ENCODE measurements around the gene NPPB.

GRCh38 chr1:11869650-11870207, 11.0 kb upstream of the NPPB start:
- TF ChIP-seq SP1 (IDR thresholded peaks at IDR 0.05) (no peak), SUZ12 (IDR thresholded peaks at IDR 0.05) (no peak), NFRKB (IDR thresholded peaks at IDR 0.05) (no peak), PKNOX1 (IDR thresholded peaks at IDR 0.05) (no peak), BHLHE40 (IDR thresholded peaks at IDR 0.05; ENCODE audit: borderline replicate concordance) (no peak), FOXM1 (IDR thresholded peaks at IDR 0.05; ENCODE audit: borderline replicate concordance) (no peak), ZNF384 (IDR thresholded peaks at IDR 0.05) (no peak), FOXA1 (IDR thresholded peaks at IDR 0.05) (no peak), FOXK2 (IDR thresholded peaks at IDR 0.05) (no peak), ELF4 (IDR thresholded peaks at IDR 0.05) (no peak), CTBP1 (IDR thresholded peaks at IDR 0.05; ENCODE audit: borderline replicate concordance) (no peak), L3MBTL2 (conservative IDR thresholded peaks at IDR 0.05) (no peak)

Data from HEK293T (cell line).